Lower lobe of right lung (tissue), 2 donors: ENCODE measurements around the gene CREB3L2. TPM values are rescaled to one million over a fixed set of nuclear protein-coding genes. Genes with fewer than 3 reads are reported as not detected.

Source experiments
- ATAC-seq, 2 donors: fragments of 200-7000 bp; cut with Tn5 transposase; one replicate each; pipeline ENCODE4 v1.9.1; 2020 to 2022; ENCODE audit warnings: mild to moderate bottlenecking in 2 of 2, moderate library complexity in 2 of 2
- DNase-seq: peaks from one replicate; pipeline ENCODE4 v3.0.0-alpha.2; 2020
- H3K27ac ChIP-seq: fragments of 200-600 bp; one replicate; pipeline ENCODE4 v1.8.0; 2022
- H3K27me3 ChIP-seq: fragments of 200-600 bp; one replicate; pipeline ENCODE4 v1.8.0; 2022; ENCODE audit warnings: low read depth
- H3K36me3 ChIP-seq: fragments of 200-600 bp; one replicate; pipeline ENCODE4 v1.8.0; 2022; ENCODE audit warnings: mild to moderate bottlenecking
- H3K4me1 ChIP-seq: fragments of 200-600 bp; one replicate; pipeline ENCODE4 v1.8.0; 2022
- H3K4me3 ChIP-seq: fragments of 200-600 bp; one replicate; pipeline ENCODE4 v1.8.0; 2022; ENCODE audit warnings: mild to moderate bottlenecking
- H3K9me3 ChIP-seq: fragments of 200-600 bp; one replicate; pipeline ENCODE4 v1.8.0; 2022
- CTCF ChIP-seq: fragments of 200-600 bp; IDR thresholded peaks from one replicate; pipeline ENCODE4 v1.8.0; 2022; ENCODE audit warnings: antibody characterized with exemption, mild to moderate bottlenecking
- intact Hi-C: fragments of 100-400 bp; cut with DNase I; formaldehyde crosslinking; loops from one replicate; pipeline ENCODE4 v1.11.0; 2022
- total RNA-seq: library from RNA; stranded (reverse); fragmentation: NEBNext Ultra II Directional; extraction: Animal tissue kit (Norgen Biotek cat#: 25700); gene quantifications from one replicate; pipeline ENCODE4 v1.2.1, GENCODE V29; 2021
- donor health status: DM: no; HTN: yes; CAD: no; lungs with severe emphysema.

CREB3L2 gene
- total RNA-seq, 1 donor from 2014 or later, result 48.9 TPM

GRCh38 chr7:137954614-137955013 is 47.3 kb downstream of the CREB3L2 start:
- Histone ChIP-seq H3K36me3 (no peaks in the 10 kb centered on the region), H3K4me3 (no peak overlapping the region), H3K4me1 (peaks cover 68% of the 10 kb centered on the region), H3K27me3 (no peaks in the 10 kb centered on the region), H3K27ac (no peak overlapping the region), H3K9me3 (no peaks in the 10 kb centered on the region)
- no peak for TF ChIP-seq CTCF
- intact Hi-C loops, result no loop called here
- ATAC-seq, result no peak
- DNase-seq, result no peak

- Histone ChIP-seq H3K27me3 (no peaks in the 10 kb centered on the region), H3K27ac (peak overlapping the region; percentile 15), H3K4me3 (no peak overlapping the region), H3K36me3 (no peaks in the 10 kb centered on the region), H3K4me1 (peaks cover 65% of the 10 kb centered on the region), H3K9me3 (no peaks in the 10 kb centered on the region)
- intact Hi-C loops, result no loop called here
- ATAC-seq (peak; percentile 18 to 68), DNase-seq (no peak)
- TF ChIP-seq CTCF, result no peak
Measured at GRCh38 chr7:137953665-137954470, 48.0 kb downstream of the CREB3L2 start.

GRCh38 chr7:137953043-137953664 is 48.7 kb downstream of the CREB3L2 start:
- intact Hi-C loops, result no loop called here
- peak overlapping the region; percentile 57 for H3K27ac ChIP-seq
- peaks cover 61% of the 10 kb centered on the region for H3K4me1 ChIP-seq
- H3K27me3 ChIP-seq, result no peaks in the 10 kb centered on the region
- no peaks in the 10 kb centered on the region for H3K36me3 ChIP-seq
- no peaks in the 10 kb centered on the region for H3K9me3 ChIP-seq
- peak; percentile 77 to 79 for ATAC-seq
- no peak for DNase-seq
- TF ChIP-seq CTCF, result no peak
- no peak overlapping the region for H3K4me3 ChIP-seq

- intact Hi-C loops, result no loop called here
- ATAC-seq, result peak in 1 of 2 donors; percentile 27
- no peaks in the 10 kb centered on the region for H3K27me3 ChIP-seq
- H3K36me3 ChIP-seq, result no peaks in the 10 kb centered on the region
- no peaks in the 10 kb centered on the region for H3K9me3 ChIP-seq
- H3K27ac ChIP-seq, result peak overlapping the region; percentile 57
- H3K4me3 ChIP-seq, result no peak overlapping the region
- DNase-seq, result no peak
- TF ChIP-seq CTCF, result no peak
- H3K4me1 ChIP-seq, result peaks cover 64% of the 10 kb centered on the region
Measured at GRCh38 chr7:137952426-137952805, 49.5 kb downstream of the CREB3L2 start.

- TF ChIP-seq CTCF, result no peak
- DNase-seq (no peak), ATAC-seq (no peak)
- Histone ChIP-seq H3K36me3 (no peaks in the 10 kb centered on the region), H3K4me3 (no peak overlapping the region), H3K27ac (peak overlapping the region; percentile 57), H3K4me1 (peaks cover 60% of the 10 kb centered on the region), H3K27me3 (no peaks in the 10 kb centered on the region), H3K9me3 (no peaks in the 10 kb centered on the region)
- intact Hi-C loops, result no loop called here
Measured at GRCh38 chr7:137951700-137952425, 50.0 kb downstream of the CREB3L2 start.
